ENCODE measurements around the gene GUK1.

Gene GUK1

DNA sequence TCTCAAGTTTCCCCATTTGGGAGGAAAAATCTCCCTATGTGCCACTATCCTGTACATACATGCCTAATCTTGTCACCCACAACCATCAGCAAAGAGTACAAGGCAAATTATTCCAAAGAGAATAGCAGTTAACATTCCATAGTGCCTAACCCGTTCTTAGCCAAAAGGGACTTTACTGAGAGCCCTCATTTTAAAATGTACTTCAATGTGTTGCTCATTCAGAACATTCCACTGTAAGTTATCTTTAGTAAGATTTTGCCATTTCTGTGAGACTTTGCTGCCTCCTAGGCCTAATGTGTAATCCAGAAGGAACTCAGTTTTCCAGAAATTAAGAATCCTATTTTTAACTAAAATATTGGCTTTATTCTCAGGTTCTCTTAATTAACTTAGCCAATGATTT, 19.7 kb upstream of the GUK1 start:
- DNase-seq (ENCODE audit: low spot score): no peak

GRCh38 chr1:228120857-228121489, 19.1 kb upstream of the GUK1 start:
- DNase-seq (ENCODE audit: low spot score): no peak
- no peak for TF ChIP-seq CTCF (IDR thresholded peaks at IDR 0.05; ENCODE audit: extremely low read depth, missing control alignments)

More for the DNA sequence above, 19.7 kb upstream of the GUK1 start:
- no peak for TF ChIP-seq CTCF (IDR thresholded peaks at IDR 0.05; ENCODE audit: extremely low read depth, missing control alignments)

GRCh38 chr1:228122921-228123441, 17.1 kb upstream of the GUK1 start:
- no peak for DNase-seq (ENCODE audit: low spot score)
- TF ChIP-seq CTCF (IDR thresholded peaks at IDR 0.05; ENCODE audit: extremely low read depth, missing control alignments): no peak

GRCh38 chr1:228123505-228123904, 16.6 kb upstream of the GUK1 start:
- DNase-seq (ENCODE audit: low spot score): no peak
- TF ChIP-seq CTCF (IDR thresholded peaks at IDR 0.05; ENCODE audit: extremely low read depth, missing control alignments): no peak

GRCh38 chr1:228125185-228125584, 14.9 kb upstream of the GUK1 start:
- TF ChIP-seq CTCF (IDR thresholded peaks at IDR 0.05; ENCODE audit: extremely low read depth, missing control alignments): no peak
- DNase-seq (ENCODE audit: low spot score): no peak

DNA sequence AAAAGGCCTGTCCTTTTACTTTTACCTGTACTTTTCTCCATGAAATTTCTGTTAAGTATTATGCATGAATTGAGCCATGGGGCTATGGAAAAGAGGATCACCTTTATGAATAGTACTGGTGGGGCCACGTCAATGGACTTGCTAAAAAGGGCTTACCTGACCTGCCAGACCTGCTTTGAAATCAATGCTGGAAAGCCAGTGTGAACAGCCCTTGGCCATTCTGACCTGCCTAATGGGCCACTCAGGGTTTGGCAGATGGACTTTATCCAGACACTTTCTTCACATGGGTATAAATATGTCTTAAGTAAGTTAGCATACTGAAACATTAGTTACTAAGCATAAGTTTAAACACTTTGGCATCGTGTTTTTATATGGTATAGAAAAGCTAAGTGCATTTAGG, 8.3 kb upstream of the GUK1 start:
- no peak for TF ChIP-seq CTCF (IDR thresholded peaks at IDR 0.05; ENCODE audit: extremely low read depth, missing control alignments)
- DNase-seq (ENCODE audit: low spot score): no peak

DNA sequence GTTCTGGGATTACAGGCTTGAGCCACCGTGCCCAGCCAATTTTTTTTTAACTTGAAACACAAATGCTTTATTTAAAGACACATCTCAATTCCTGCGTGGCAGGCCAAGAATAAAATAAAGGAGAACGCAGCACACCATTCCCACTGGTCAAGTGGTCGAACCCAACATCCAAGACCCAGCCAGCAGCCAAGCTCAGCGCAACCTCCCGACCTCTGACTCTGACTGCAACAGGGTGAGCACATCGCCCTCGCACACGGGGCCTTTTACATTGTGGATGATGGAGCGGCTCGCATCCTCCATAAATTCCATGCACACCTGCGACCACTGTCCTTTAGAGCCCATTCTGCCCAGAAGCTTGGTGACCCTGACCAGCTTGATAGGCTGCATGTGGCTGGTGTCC, 5.5 kb upstream of the GUK1 start:
- TF ChIP-seq CTCF (IDR thresholded peaks at IDR 0.05; ENCODE audit: extremely low read depth, missing control alignments): no peak
- DNase-seq (ENCODE audit: low spot score): no peak

All from GM20000 (cell line).